Glomerular endothelial cell (primary cell): ENCODE measurements around the gene C1QA. TPM values are rescaled to one million over a fixed set of nuclear protein-coding genes. Genes with fewer than 3 reads are reported as not detected.
A peak's percentile ranks its signal among the peaks of the same experiment; 100 is the strongest.

Experiments
- DNase-seq: peaks from one replicate; pipeline ENCODE4 v3.0.0-alpha.2; 2011; ENCODE audit warnings: low read depth, low spot score; ENCODE audit errors: extremely low read depth
- total RNA-seq: library from RNA; depleted of rRNA; stranded (reverse); fragments of >200 nt; gene quantifications from 2 replicates; pipeline ENCODE4 v1.2.3, GENCODE V29; 2015

The C1QA gene
- total RNA-seq, 1 donor from 2014 or later, result not detected

- DNase-seq, result peak; percentile 31
Measured at GRCh38 chr1:22611530-22611947, 24.9 kb upstream of the C1QA start.

DNA sequence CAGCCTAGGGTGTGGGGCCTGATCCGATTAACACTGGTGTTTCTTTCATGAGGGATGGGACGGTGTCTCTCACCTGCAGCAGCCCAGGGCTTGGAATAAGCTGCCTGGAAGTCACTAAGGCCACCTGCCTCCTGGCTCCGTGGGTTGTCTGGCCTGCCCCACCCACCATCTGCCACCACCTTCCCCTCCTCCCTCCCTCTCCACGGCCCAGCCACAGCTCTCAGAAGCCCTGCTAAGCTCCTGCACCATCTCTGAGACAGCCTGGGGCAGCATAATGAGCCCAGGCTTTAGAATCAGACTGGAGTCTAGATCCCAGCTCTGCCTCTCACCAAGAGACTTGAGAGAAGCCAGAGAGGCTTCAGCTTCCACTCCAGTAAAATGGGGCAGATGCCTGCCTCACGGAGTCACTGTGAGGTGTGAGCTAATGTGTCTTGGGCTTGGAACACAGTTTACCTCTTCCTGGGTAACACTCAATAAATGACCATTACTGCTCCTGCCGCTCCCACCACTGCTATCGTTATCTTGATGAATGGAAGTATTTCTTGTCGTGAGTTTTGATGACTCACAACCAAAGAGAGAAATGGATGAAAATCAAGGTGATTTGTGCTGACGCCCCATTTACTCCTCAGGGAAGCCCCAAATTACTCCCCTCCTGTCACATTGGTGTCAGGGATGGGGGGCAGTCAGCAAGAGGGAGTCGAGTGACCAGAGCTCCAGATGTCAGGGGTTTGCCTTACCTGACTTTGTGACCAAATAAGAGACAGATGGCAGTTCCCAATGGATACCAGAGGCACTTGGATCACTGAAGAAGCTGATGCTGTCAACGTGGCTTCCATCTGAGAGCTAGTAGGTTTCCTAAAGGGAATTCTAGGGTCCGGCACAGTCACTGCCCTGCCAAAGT, 23.5 kb upstream of the C1QA start:
- no peak for DNase-seq

GRCh38 chr1:22613572-22613918, 22.9 kb upstream of the C1QA start:
- DNase-seq, result no peak

- DNase-seq, result no peak
Measured at GRCh38 chr1:22613951-22614350, 22.5 kb upstream of the C1QA start.

DNA sequence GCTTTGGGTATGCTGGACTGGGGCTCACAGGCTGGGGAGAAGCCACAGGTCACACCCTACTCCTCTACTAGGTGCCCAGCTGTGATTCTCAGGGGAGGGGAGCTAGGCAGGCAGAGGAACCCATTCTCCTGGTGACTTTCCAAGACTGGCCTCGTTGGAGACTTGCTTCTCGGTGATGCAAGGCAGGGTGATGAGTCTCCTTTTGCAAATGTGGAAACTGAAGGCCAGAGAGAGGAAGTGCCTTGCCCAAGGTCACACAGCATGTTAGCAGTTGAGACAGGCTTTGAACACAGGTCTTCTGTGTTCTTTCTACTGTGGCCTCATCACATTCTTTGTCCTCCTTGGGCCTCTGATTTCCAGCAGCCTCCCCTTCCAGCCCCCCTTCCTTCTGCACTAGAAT, 20.5 kb upstream of the C1QA start:
- no peak for DNase-seq

DNA sequence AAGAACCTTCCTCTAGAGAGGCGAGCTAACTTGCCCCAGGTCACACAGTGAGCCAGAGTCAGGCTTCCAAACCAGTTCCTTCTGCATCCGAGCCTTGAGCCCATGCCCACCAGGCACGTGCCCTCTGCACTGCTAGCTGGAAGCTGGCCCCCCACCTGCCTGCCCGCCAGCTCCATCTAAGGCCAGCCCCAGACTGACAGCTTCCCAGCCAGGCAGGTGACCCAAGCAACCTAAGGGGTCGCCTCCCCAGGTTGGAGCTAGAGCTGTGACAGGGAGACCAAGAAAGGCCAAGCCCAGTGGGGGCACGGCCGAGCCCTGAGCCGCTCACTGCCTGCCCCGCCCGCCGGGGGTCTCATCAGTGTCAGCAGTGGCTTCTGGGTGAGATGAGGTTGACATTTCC, 19.9 kb upstream of the C1QA start:
- no peak for DNase-seq

DNA sequence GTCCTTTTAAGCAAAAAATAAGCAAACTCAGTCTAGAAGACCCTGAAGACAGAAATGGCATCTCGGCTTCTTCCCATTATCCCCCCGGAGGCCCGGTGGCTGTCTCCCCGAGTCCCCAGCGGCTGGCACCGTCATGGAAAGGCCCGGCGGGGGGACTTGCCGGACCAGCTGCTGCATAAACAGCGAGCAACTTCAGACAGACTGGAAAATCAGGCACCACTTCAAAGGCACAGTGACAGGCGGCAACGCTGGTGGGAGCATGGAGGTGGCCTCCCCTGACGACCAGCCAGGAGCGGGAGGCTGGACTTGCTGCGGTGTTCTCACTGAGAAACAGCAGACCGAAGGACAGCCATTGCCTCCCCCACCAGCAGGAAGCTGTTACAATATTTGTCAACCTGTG, 18.4 kb upstream of the C1QA start:
- DNase-seq, result no peak

GRCh38 chr1:22619252-22619651, 17.2 kb upstream of the C1QA start:
- DNase-seq, result no peak

- no peak for DNase-seq
Measured at GRCh38 chr1:22619798-22620197, 16.6 kb upstream of the C1QA start.

DNA sequence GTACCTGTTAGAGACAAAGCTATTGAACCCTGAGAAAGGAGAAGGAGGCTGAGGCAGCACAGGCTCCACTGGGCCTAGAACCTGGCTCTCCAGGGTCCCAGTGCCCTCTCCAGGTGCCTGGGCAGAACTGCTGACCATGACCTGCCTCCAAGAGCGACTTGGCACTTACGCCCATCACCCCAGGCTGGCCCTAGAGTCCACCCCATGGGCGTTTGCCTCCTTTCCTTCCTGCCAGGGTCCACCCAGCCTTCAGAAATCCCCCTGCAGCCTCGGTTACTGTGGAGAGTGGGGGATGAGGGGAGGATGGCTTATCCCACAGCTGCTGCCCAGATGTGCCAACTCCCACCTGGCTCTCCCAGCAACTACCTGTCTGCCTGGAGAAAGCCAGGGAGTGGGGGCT, 14.7 kb upstream of the C1QA start:
- no peak for DNase-seq

DNA sequence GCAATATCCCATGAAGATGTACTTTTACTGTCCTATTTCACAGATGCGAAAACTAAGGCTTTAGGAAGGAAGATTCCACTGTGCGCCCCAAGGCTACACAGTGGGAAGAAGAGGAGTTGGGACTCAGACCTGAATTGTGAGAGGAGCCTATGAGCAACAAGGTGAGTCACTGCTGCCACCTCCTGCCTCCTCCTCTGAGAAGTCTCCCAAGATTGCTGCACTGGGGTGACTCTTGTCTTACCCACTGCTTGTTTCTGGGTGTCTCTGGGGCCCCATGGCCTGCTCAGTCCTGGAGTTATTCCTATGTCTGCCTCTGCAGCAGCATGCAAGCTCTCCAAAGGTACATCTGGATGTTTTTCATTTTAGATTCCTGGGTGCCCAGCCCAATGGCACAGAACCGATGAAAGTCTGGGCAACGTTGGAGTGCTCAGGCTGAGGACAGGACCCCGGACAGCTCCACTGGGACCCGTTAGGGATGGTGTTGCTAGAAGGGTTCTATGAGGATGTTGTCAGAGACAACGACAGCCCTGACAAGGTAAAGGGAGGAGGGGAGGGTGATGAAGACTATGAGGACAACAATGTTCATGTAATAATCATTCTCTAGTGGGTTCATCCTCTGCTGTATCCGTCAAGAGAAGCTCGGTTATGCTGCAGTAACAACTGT, 11.0 kb upstream of the C1QA start:
- DNase-seq, result no peak

- DNase-seq, result no peak
Measured at GRCh38 chr1:22626237-22627157, 9.9 kb upstream of the C1QA start.

- DNase-seq, result no peak
Measured at GRCh38 chr1:22627331-22627730, 9.1 kb upstream of the C1QA start.

DNA sequence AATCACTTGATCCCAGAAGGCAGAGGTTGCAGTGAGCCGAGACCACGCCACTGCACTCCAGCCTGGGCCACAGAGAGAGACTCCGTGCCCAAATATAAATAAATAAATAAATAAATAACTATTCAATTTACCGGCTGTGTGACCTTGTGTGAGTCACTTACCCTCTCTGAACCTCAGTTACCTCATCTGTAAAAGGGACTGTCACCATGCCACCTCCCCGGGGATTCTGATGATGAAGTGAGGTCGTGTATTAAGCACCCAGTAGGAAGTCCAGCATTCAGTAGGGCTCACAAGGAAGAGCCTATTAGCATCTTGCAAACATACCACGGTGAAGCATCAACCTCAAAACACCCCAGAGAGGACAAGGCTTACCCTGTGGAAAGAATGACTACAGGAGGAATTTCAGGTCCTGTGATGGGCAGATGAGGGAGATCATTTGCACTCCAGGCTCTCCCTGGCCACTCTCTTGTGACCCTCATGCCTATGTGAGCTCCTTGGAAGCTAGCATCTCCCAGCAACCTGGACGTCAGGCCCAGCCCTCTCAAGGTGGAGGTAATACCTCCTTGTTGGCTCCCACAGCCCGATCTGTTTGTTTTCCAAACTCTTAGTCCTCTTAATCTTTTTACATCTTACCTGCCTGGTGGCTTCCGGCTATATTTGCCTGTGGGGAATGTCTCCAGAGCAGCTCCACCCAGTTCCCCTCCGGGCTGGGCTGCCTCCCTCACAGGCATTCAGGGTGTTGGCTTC, 7.6 kb upstream of the C1QA start:
- no peak for DNase-seq

- DNase-seq, result no peak
Measured at GRCh38 chr1:22629886-22630285, 6.5 kb upstream of the C1QA start.

GRCh38 chr1:22633697-22634463, 2.5 kb upstream of the C1QA start:
- no peak for DNase-seq

DNA sequence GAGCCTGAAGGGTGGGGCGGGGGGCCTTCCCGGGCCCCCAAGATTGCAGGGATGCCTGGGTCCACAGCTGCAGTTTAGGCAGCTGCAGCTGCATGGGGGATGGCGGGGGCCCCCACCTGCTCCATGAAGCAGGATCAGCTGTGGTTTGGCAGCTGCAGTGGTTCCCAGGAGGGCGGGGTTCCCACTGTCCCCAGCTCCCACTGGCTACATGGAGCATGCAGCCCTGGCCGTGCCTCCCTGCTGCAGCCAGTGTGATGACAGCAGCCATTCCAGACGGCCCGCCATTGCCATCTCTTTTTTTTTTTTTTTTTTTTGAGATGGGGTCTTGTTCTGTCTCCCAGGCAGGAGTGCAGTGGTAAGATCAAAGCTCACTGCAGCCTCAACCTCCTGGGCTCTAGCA, 992 bp upstream of the C1QA start:
- DNase-seq, result no peak

GRCh38 chr1:22636927-22637326, 499 bp downstream of the C1QA start:
- DNase-seq, result no peak

- no peak for DNase-seq
Measured at GRCh38 chr1:22637907-22638445, 1.5 kb downstream of the C1QA start.
